HepG2 (cell line): ENCODE data around the gene EBPL. TPM values are rescaled to one million over a fixed set of nuclear protein-coding genes. Genes with fewer than 3 reads are reported as not detected.

ENCODE experiments used
- EP300 ChIP-seq, 3 experiments: sonication (generic) in 1 of 3; formaldehyde crosslinking in 1 of 3; IDR thresholded peaks; 2 replicates each; pipeline versions ENCODE4 v1.5.1 to v1.6.1; 2011 to 2020; ENCODE audit warnings: low read depth in 2 of 3, low read length in 2 of 3, borderline replicate concordance in 1 of 3, improper control_type of control experiment in 1 of 3, mild to moderate bottlenecking in 1 of 3, missing genetic modification reagents in 1 of 3, moderate library complexity in 1 of 3
- GABPA ChIP-seq, 2 experiments: IDR thresholded peaks; 2 replicates each; pipeline ENCODE4 v1.6.1; 2011 to 2016; ENCODE audit warnings: low read depth in 2 of 2, low read length in 1 of 2, missing biosample characterization in 1 of 2, missing genetic modification characterization in 1 of 2
- HNF4A ChIP-seq: sonication (generic); formaldehyde crosslinking; IDR thresholded peaks from 2 replicates; pipeline ENCODE4 v1.4.0; 2020; ENCODE audit warnings: missing genetic modification reagents
- KAT7 ChIP-seq: IDR thresholded peaks from 2 replicates; pipeline ENCODE4 v1.6.1; 2018; ENCODE audit warnings: borderline replicate concordance, missing compliant biosample characterization
- KDM2A ChIP-seq: sonication (generic); formaldehyde crosslinking; IDR thresholded peaks from 2 replicates; pipeline ENCODE4 v1.4.0; 2020; ENCODE audit warnings: low read depth, missing genetic modification reagents, borderline replicate concordance
- NPAS2 ChIP-seq: sonication (generic); formaldehyde crosslinking; IDR thresholded peaks from 2 replicates; pipeline ENCODE4 v1.8.0; 2022; ENCODE audit warnings: mild to moderate bottlenecking, missing genetic modification reagents, borderline replicate concordance
- NR2C2 ChIP-seq: sonication (generic); formaldehyde crosslinking; IDR thresholded peaks from 2 replicates; pipeline ENCODE4 v1.4.0; 2020; ENCODE audit warnings: missing genetic modification reagents, mild to moderate bottlenecking, moderate library complexity, borderline replicate concordance
- STAT5B ChIP-seq: sonication (generic); formaldehyde crosslinking; IDR thresholded peaks from 2 replicates; pipeline ENCODE4 v1.4.0; 2020; ENCODE audit warnings: missing genetic modification reagents
- TOE1 ChIP-seq: sonication (generic); formaldehyde crosslinking; IDR thresholded peaks from 2 replicates; pipeline ENCODE4 v1.4.0; 2020; ENCODE audit warnings: mild to moderate bottlenecking, missing genetic modification reagents
- ZFX ChIP-seq: sonication (generic); formaldehyde crosslinking; IDR thresholded peaks from 2 replicates; pipeline ENCODE4 v1.4.0; 2020; ENCODE audit warnings: mild to moderate bottlenecking, low read depth, missing genetic modification reagents, moderate library complexity
- ZKSCAN8 ChIP-seq: IDR thresholded peaks from 2 replicates; pipeline ENCODE4 v1.6.1; 2016; ENCODE audit warnings: borderline replicate concordance, missing genetic modification reagents, missing compliant biosample characterization
- ZNF556 ChIP-seq: sonication (generic); formaldehyde crosslinking; IDR thresholded peaks from 2 replicates; pipeline ENCODE4 v1.4.0; 2020; ENCODE audit warnings: mild to moderate bottlenecking, missing genetic modification reagents, borderline replicate concordance
- ZNF749 ChIP-seq: sonication (generic); formaldehyde crosslinking; IDR thresholded peaks from 2 replicates; pipeline ENCODE4 v1.8.0; 2022; ENCODE audit warnings: mild to moderate bottlenecking, missing genetic modification reagents, moderate library complexity, borderline replicate concordance
- polyA plus RNA-seq, 8 experiments: library from polyadenylated mRNA; depleted of rRNA in 3 of 8; stranded (reverse) in 7 of 8; unstranded in 1 of 8; fragments of >200 nt; fragmentation: Illumina TruSeq in 4 of 8; extraction: Trizol in 4 of 8; gene quantifications; 2 replicates each; pipeline versions ENCODE4 v1.2.1 to v1.2.3, GENCODE V29; 2011 to 2016; ENCODE audit warnings: low read depth in 4 of 8, missing spikeins in 1 of 8, mixed read lengths in 1 of 8; ENCODE audit not compliant: insufficient read depth in 1 of 8
- total RNA-seq, 5 experiments: library from RNA; depleted of rRNA; stranded (reverse); fragments of >200 nt; fragmentation: Illumina TruSeq; extraction: Trizol; gene quantifications; 2 replicates each; pipeline ENCODE4 v1.2.3, GENCODE V29; 2016; ENCODE audit warnings: low read depth in 1 of 5
- TF ChIP-seq, protein P1 (sequence below): sonication (generic); formaldehyde crosslinking; IDR thresholded peaks from 2 replicates; pipeline ENCODE4 v1.5.0; 2020; ENCODE audit warnings: mild to moderate bottlenecking, missing genetic modification reagents
- TF ChIP-seq, protein P2 (sequence below): sonication (generic); formaldehyde crosslinking; conservative IDR thresholded peaks from 2 replicates; pipeline ENCODE4 v1.8.0; 2022; ENCODE audit warnings: missing genetic modification reagents
- TF ChIP-seq, protein P3 (sequence below): sonication (generic); formaldehyde crosslinking; IDR thresholded peaks from 2 replicates; pipeline ENCODE4 v1.5.0; 2020; ENCODE audit warnings: mild to moderate bottlenecking, missing genetic modification reagents
- TF ChIP-seq, protein P4 (sequence below): sonication (generic); formaldehyde crosslinking; IDR thresholded peaks from 2 replicates; pipeline ENCODE4 v1.8.1; 2023; ENCODE audit warnings: mild to moderate bottlenecking, moderate library complexity, missing genetic modification reagents
- TF ChIP-seq, protein P5 (sequence below): sonication (generic); formaldehyde crosslinking; IDR thresholded peaks from 2 replicates; pipeline ENCODE4 v1.8.0; 2022; ENCODE audit warnings: mild to moderate bottlenecking, missing genetic modification reagents

EBPL gene
- total and polyA plus RNA-seq, 2 of the 13 experiments (the other 11 are each of a cell fraction or from before 2014, with no cell fraction given) = 96.5 to 152 TPM

DNA sequence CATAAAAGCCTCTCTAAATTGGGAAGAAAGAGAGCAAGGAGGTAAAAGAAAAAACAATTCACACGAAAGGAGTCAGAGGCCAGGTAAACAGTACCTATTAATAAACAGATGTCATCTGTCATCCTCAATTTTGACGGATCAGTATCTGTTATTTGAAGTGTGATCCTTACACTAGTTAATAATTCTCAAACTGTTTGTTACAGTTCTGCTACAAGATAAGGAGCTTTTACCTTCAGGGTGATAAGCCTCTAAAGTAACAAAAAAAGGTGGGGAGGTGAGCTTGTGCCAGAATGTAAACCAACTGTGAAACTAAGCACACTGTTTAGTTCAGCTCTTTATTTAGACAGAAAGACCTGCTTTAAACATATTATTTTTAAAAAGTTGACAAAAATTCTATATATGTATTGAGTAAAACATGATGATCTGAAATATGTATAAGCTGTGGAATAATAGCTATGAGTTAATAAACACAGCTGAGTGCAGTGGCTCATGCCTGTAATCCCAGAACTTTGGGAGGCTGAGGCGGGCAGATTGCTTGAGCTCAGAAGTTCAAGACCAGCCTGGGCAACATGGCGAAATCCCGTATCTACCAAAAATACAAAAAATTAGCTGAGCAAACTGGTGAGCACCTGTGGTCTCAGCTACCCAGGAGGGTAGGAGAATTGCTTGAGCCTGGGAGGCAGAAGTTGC, 48.4 kb upstream of the EBPL start (continued):
- TF ChIP-seq, protein P1, sequence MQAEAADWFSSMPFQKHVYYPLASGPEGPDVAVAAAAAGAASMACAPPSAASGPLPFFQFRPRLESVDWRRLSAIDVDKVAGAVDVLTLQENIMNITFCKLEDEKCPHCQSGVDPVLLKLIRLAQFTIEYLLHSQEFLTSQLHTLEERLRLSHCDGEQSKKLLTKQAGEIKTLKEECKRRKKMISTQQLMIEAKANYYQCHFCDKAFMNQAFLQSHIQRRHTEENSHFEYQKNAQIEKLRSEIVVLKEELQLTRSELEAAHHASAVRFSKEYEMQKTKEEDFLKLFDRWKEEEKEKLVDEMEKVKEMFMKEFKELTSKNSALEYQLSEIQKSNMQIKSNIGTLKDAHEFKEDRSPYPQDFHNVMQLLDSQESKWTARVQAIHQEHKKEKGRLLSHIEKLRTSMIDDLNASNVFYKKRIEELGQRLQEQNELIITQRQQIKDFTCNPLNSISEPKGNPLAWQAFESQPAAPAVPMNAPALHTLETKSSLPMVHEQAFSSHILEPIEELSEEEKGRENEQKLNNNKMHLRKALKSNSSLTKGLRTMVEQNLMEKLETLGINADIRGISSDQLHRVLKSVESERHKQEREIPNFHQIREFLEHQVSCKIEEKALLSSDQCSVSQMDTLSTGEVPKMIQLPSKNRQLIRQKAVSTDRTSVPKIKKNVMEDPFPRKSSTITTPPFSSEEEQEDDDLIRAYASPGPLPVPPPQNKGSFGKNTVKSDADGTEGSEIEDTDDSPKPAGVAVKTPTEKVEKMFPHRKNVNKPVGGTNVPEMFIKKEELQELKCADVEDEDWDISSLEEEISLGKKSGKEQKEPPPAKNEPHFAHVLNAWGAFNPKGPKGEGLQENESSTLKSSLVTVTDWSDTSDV (CRISPR knock-in tag) = no peak
- TF ChIP-seq GABPA (IDR thresholded peaks at IDR 0.05; ENCODE audit: low read depth, low read length) = no peak
- peak; percentile 20; the same call in 1 of the 2 replicates for TF ChIP-seq GABPA (CRISPR knock-in tag; IDR thresholded peaks at IDR 0.05; ENCODE audit: low read depth)
- TF ChIP-seq NPAS2 (CRISPR knock-in tag) = no peak
- peak; percentile 66 for TF ChIP-seq HNF4A (CRISPR knock-in tag)
- TF ChIP-seq KDM2A (CRISPR knock-in tag) = no peak
- no peak; the same call in 1 of the 2 replicates for TF ChIP-seq ZNF556
- TF ChIP-seq, protein P2, sequence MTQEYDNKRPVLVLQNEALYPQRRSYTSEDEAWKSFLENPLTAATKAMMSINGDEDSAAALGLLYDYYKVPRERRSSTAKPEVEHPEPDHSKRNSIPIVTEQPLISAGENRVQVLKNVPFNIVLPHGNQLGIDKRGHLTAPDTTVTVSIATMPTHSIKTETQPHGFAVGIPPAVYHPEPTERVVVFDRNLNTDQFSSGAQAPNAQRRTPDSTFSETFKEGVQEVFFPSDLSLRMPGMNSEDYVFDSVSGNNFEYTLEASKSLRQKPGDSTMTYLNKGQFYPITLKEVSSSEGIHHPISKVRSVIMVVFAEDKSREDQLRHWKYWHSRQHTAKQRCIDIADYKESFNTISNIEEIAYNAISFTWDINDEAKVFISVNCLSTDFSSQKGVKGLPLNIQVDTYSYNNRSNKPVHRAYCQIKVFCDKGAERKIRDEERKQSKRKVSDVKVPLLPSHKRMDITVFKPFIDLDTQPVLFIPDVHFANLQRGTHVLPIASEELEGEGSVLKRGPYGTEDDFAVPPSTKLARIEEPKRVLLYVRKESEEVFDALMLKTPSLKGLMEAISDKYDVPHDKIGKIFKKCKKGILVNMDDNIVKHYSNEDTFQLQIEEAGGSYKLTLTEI (CRISPR knock-in tag) = no peak
- TF ChIP-seq, protein P3, sequence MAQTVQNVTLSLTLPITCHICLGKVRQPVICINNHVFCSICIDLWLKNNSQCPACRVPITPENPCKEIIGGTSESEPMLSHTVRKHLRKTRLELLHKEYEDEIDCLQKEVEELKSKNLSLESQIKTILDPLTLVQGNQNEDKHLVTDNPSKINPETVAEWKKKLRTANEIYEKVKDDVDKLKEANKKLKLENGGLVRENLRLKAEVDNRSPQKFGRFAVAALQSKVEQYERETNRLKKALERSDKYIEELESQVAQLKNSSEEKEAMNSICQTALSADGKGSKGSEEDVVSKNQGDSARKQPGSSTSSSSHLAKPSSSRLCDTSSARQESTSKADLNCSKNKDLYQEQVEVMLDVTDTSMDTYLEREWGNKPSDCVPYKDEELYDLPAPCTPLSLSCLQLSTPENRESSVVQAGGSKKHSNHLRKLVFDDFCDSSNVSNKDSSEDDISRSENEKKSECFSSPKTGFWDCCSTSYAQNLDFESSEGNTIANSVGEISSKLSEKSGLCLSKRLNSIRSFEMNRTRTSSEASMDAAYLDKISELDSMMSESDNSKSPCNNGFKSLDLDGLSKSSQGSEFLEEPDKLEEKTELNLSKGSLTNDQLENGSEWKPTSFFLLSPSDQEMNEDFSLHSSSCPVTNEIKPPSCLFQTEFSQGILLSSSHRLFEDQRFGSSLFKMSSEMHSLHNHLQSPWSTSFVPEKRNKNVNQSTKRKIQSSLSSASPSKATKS = no peak
- no peak for TF ChIP-seq ZFX (CRISPR knock-in tag)
- no peak for TF ChIP-seq STAT5B (CRISPR knock-in tag)
- TF ChIP-seq ZKSCAN8 (CRISPR knock-in tag) = no peak; the same call in 1 of the 2 replicates
- TF ChIP-seq, protein P4, sequence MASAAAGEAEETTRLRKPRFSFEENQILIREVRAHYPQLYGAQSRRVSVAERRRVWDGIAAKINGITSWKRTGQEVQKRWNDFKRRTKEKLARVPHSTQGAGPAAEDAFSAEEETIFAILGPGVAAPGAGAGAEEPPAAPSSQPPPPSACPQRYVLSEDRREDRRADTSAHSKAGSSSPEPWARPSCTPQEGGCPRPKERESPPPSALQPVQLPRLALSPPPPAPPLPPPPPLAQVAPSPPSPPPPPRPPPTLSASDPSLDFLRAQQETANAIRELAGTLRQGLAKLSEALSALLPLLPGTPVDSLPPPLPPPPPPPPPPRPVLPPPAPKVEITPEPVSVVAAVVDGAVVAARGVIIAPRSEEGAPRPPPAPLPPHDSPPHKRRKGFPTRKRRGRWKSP (CRISPR knock-in tag) = peak; percentile 68; the same call in 1 of the 2 replicates
- TF ChIP-seq ZNF749 (CRISPR knock-in tag) = no peak; the same call in 1 of the 2 replicates
- TF ChIP-seq KAT7 = no peak
- 0 out of 2 replicates have a peak, but pooled peaks have one; percentile 38 for TF ChIP-seq TOE1 (CRISPR knock-in tag)
- TF ChIP-seq, protein P5, sequence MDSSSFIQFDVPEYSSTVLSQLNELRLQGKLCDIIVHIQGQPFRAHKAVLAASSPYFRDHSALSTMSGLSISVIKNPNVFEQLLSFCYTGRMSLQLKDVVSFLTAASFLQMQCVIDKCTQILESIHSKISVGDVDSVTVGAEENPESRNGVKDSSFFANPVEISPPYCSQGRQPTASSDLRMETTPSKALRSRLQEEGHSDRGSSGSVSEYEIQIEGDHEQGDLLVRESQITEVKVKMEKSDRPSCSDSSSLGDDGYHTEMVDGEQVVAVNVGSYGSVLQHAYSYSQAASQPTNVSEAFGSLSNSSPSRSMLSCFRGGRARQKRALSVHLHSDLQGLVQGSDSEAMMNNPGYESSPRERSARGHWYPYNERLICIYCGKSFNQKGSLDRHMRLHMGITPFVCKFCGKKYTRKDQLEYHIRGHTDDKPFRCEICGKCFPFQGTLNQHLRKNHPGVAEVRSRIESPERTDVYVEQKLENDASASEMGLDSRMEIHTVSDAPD = no peak; the same call in 1 of the 2 replicates
- TF ChIP-seq EP300 (IDR thresholded peaks at IDR 0.05; ENCODE audit: low read depth in 2 of 2, low read length in 2 of 2) = peak in 1 of 2 experiments; percentile 71; a peak in 2 of 4 replicates
- TF ChIP-seq EP300 (CRISPR knock-in tag; IDR thresholded peaks at IDR 0.05; ENCODE audit: borderline replicate concordance) = peak; percentile 40; the same call in 1 of the 2 replicates
- TF ChIP-seq NR2C2 (CRISPR knock-in tag) = no peak
